ENCODE data around the gene TCP10L.

The TCP10L gene

GRCh38 chr21:32560896-32561295 is 24.4 kb downstream of the TCP10L start:
- no peak overlapping the region for H3K27ac ChIP-seq (ENCODE audit: low read depth, low read length)
- H3K4me1 ChIP-seq (ENCODE audit: control insufficient read depth in 5 of 5, insufficient read depth in 5 of 5, low read length in 5 of 5) = peaks cover 0 to 2% (median 0%) of the 10 kb centered on the region in 5 donors
- peaks cover 0 to 7% (median 0%) of the 10 kb centered on the region in 5 donors for H3K9me3 ChIP-seq (ENCODE audit: control insufficient read depth in 5 of 5, low read length in 5 of 5)
- no peak overlapping the region for H3K4me3 ChIP-seq (ENCODE audit: low read depth in 1 of 5, low read length in 5 of 5)
- H3K36me3 ChIP-seq (ENCODE audit: control insufficient read depth in 5 of 5, insufficient read depth in 5 of 5, low read length in 5 of 5) = no peaks in the 10 kb centered on the region
- no peaks in the 10 kb centered on the region for H3K27me3 ChIP-seq (ENCODE audit: control insufficient read depth in 5 of 5, insufficient read depth in 4 of 5, low read length in 5 of 5)
- H3K9ac ChIP-seq (ENCODE audit: low read length in 5 of 5) = no peak overlapping the region

GRCh38 chr21:32559006-32559610 is 26.2 kb downstream of the TCP10L start:
- Histone ChIP-seq H3K4me3 (ENCODE audit: low read depth in 1 of 5, low read length in 5 of 5) (no peak overlapping the region), H3K9me3 (ENCODE audit: control insufficient read depth in 5 of 5, low read length in 5 of 5) (no peaks in the 10 kb centered on the region), H3K27me3 (ENCODE audit: control insufficient read depth in 5 of 5, insufficient read depth in 4 of 5, low read length in 5 of 5) (no peaks in the 10 kb centered on the region), H3K27ac (ENCODE audit: low read depth, low read length) (no peak overlapping the region), H3K9ac (ENCODE audit: low read length in 5 of 5) (no peak overlapping the region), H3K4me1 (ENCODE audit: control insufficient read depth in 5 of 5, insufficient read depth in 5 of 5, low read length in 5 of 5) (peaks cover 0 to 7% (median 0%) of the 10 kb centered on the region in 5 donors), H3K36me3 (ENCODE audit: control insufficient read depth in 5 of 5, insufficient read depth in 5 of 5, low read length in 5 of 5) (no peaks in the 10 kb centered on the region)

GRCh38 chr21:32558106-32558505 is 27.2 kb downstream of the TCP10L start:
- Histone ChIP-seq H3K9me3 (ENCODE audit: control insufficient read depth in 5 of 5, low read length in 5 of 5) (no peaks in the 10 kb centered on the region), H3K36me3 (ENCODE audit: control insufficient read depth in 5 of 5, insufficient read depth in 5 of 5, low read length in 5 of 5) (no peaks in the 10 kb centered on the region), H3K4me1 (ENCODE audit: control insufficient read depth in 5 of 5, insufficient read depth in 5 of 5, low read length in 5 of 5) (peaks cover 0 to 7% (median 0%) of the 10 kb centered on the region in 5 donors), H3K27me3 (ENCODE audit: control insufficient read depth in 5 of 5, insufficient read depth in 4 of 5, low read length in 5 of 5) (no peaks in the 10 kb centered on the region), H3K9ac (ENCODE audit: low read length in 5 of 5) (no peak overlapping the region), H3K27ac (ENCODE audit: low read depth, low read length) (no peak overlapping the region), H3K4me3 (ENCODE audit: low read depth in 1 of 5, low read length in 5 of 5) (no peak overlapping the region)

- Histone ChIP-seq H3K4me3 (ENCODE audit: low read depth in 1 of 5, low read length in 5 of 5) (no peak overlapping the region), H3K9ac (ENCODE audit: low read length in 5 of 5) (no peak overlapping the region), H3K27ac (ENCODE audit: low read depth, low read length) (no peak overlapping the region), H3K4me1 (ENCODE audit: control insufficient read depth in 5 of 5, insufficient read depth in 5 of 5, low read length in 5 of 5) (peaks cover 0 to 5% (median 0%) of the 10 kb centered on the region in 5 donors), H3K27me3 (ENCODE audit: control insufficient read depth in 5 of 5, insufficient read depth in 4 of 5, low read length in 5 of 5) (no peaks in the 10 kb centered on the region), H3K36me3 (ENCODE audit: control insufficient read depth in 5 of 5, insufficient read depth in 5 of 5, low read length in 5 of 5) (no peaks in the 10 kb centered on the region), H3K9me3 (ENCODE audit: control insufficient read depth in 5 of 5, low read length in 5 of 5) (no peaks in the 10 kb centered on the region)
Measured at GRCh38 chr21:32554832-32555638, 30.3 kb downstream of the TCP10L start.

- H3K4me3 ChIP-seq (ENCODE audit: low read depth in 1 of 5, low read length in 5 of 5) = no peak overlapping the region
- H3K9ac ChIP-seq (ENCODE audit: low read length in 5 of 5) = no peak overlapping the region
- no peaks in the 10 kb centered on the region for H3K9me3 ChIP-seq (ENCODE audit: control insufficient read depth in 5 of 5, low read length in 5 of 5)
- no peaks in the 10 kb centered on the region for H3K36me3 ChIP-seq (ENCODE audit: control insufficient read depth in 5 of 5, insufficient read depth in 5 of 5, low read length in 5 of 5)
- H3K4me1 ChIP-seq (ENCODE audit: control insufficient read depth in 5 of 5, insufficient read depth in 5 of 5, low read length in 5 of 5) = peaks cover 0 to 7% (median 0%) of the 10 kb centered on the region in 5 donors
- no peaks in the 10 kb centered on the region for H3K27me3 ChIP-seq (ENCODE audit: control insufficient read depth in 5 of 5, insufficient read depth in 4 of 5, low read length in 5 of 5)
- no peak overlapping the region for H3K27ac ChIP-seq (ENCODE audit: low read depth, low read length)
Measured at GRCh38 chr21:32549886-32550285, 35.4 kb downstream of the TCP10L start.

- H3K4me3 ChIP-seq (ENCODE audit: low read depth in 1 of 5, low read length in 5 of 5) = no peak overlapping the region
- H3K27ac ChIP-seq (ENCODE audit: low read depth, low read length) = no peak overlapping the region
- no peak overlapping the region for H3K9ac ChIP-seq (ENCODE audit: low read length in 5 of 5)
- no peaks in the 10 kb centered on the region for H3K36me3 ChIP-seq (ENCODE audit: control insufficient read depth in 5 of 5, insufficient read depth in 5 of 5, low read length in 5 of 5)
- no peaks in the 10 kb centered on the region for H3K27me3 ChIP-seq (ENCODE audit: control insufficient read depth in 5 of 5, insufficient read depth in 4 of 5, low read length in 5 of 5)
- H3K4me1 ChIP-seq (ENCODE audit: control insufficient read depth in 5 of 5, insufficient read depth in 5 of 5, low read length in 5 of 5) = peaks cover 0 to 3% (median 0%) of the 10 kb centered on the region in 5 donors
- H3K9me3 ChIP-seq (ENCODE audit: control insufficient read depth in 5 of 5, low read length in 5 of 5) = no peaks in the 10 kb centered on the region
Measured at GRCh38 chr21:32549440-32549839, 35.9 kb downstream of the TCP10L start.

- Histone ChIP-seq H3K4me1 (ENCODE audit: control insufficient read depth in 5 of 5, insufficient read depth in 5 of 5, low read length in 5 of 5) (peaks cover 0 to 2% (median 0%) of the 10 kb centered on the region in 5 donors), H3K36me3 (ENCODE audit: control insufficient read depth in 5 of 5, insufficient read depth in 5 of 5, low read length in 5 of 5) (no peaks in the 10 kb centered on the region), H3K9me3 (ENCODE audit: control insufficient read depth in 5 of 5, low read length in 5 of 5) (no peaks in the 10 kb centered on the region), H3K27ac (ENCODE audit: low read depth, low read length) (no peak overlapping the region), H3K27me3 (ENCODE audit: control insufficient read depth in 5 of 5, insufficient read depth in 4 of 5, low read length in 5 of 5) (no peaks in the 10 kb centered on the region), H3K4me3 (ENCODE audit: low read depth in 1 of 5, low read length in 5 of 5) (no peak overlapping the region), H3K9ac (ENCODE audit: low read length in 5 of 5) (no peak overlapping the region)
Measured at GRCh38 chr21:32548978-32549377, 36.3 kb downstream of the TCP10L start.

- peaks cover 0 to 4% (median 0%) of the 10 kb centered on the region in 5 donors for H3K4me1 ChIP-seq (ENCODE audit: control insufficient read depth in 5 of 5, insufficient read depth in 5 of 5, low read length in 5 of 5)
- H3K36me3 ChIP-seq (ENCODE audit: control insufficient read depth in 5 of 5, insufficient read depth in 5 of 5, low read length in 5 of 5) = no peaks in the 10 kb centered on the region
- no peaks in the 10 kb centered on the region for H3K27me3 ChIP-seq (ENCODE audit: control insufficient read depth in 5 of 5, insufficient read depth in 4 of 5, low read length in 5 of 5)
- no peak overlapping the region for H3K9ac ChIP-seq (ENCODE audit: low read length in 5 of 5)
- H3K27ac ChIP-seq (ENCODE audit: low read depth, low read length) = no peak overlapping the region
- H3K4me3 ChIP-seq (ENCODE audit: low read depth in 1 of 5, low read length in 5 of 5) = no peak overlapping the region
- no peaks in the 10 kb centered on the region for H3K9me3 ChIP-seq (ENCODE audit: control insufficient read depth in 5 of 5, low read length in 5 of 5)
Measured at GRCh38 chr21:32547018-32547417, 38.3 kb downstream of the TCP10L start.

- peaks cover 0 to 4% (median 0%) of the 10 kb centered on the region in 5 donors for H3K4me1 ChIP-seq (ENCODE audit: control insufficient read depth in 5 of 5, insufficient read depth in 5 of 5, low read length in 5 of 5)
- H3K36me3 ChIP-seq (ENCODE audit: control insufficient read depth in 5 of 5, insufficient read depth in 5 of 5, low read length in 5 of 5) = no peaks in the 10 kb centered on the region
- H3K9me3 ChIP-seq (ENCODE audit: control insufficient read depth in 5 of 5, low read length in 5 of 5) = no peaks in the 10 kb centered on the region
- H3K27ac ChIP-seq (ENCODE audit: low read depth, low read length) = no peak overlapping the region
- no peaks in the 10 kb centered on the region for H3K27me3 ChIP-seq (ENCODE audit: control insufficient read depth in 5 of 5, insufficient read depth in 4 of 5, low read length in 5 of 5)
- H3K4me3 ChIP-seq (ENCODE audit: low read depth in 1 of 5, low read length in 5 of 5) = no peak overlapping the region
- no peak overlapping the region for H3K9ac ChIP-seq (ENCODE audit: low read length in 5 of 5)
Measured at GRCh38 chr21:32545948-32546441, 39.3 kb downstream of the TCP10L start.

- Histone ChIP-seq H3K9ac (ENCODE audit: low read length in 5 of 5) (no peak overlapping the region), H3K4me1 (ENCODE audit: control insufficient read depth in 5 of 5, insufficient read depth in 5 of 5, low read length in 5 of 5) (peaks cover 0 to 4% (median 0%) of the 10 kb centered on the region in 5 donors), H3K4me3 (ENCODE audit: low read depth in 1 of 5, low read length in 5 of 5) (no peak overlapping the region), H3K9me3 (ENCODE audit: control insufficient read depth in 5 of 5, low read length in 5 of 5) (no peaks in the 10 kb centered on the region), H3K27me3 (ENCODE audit: control insufficient read depth in 5 of 5, insufficient read depth in 4 of 5, low read length in 5 of 5) (no peaks in the 10 kb centered on the region), H3K27ac (ENCODE audit: low read depth, low read length) (no peak overlapping the region), H3K36me3 (ENCODE audit: control insufficient read depth in 5 of 5, insufficient read depth in 5 of 5, low read length in 5 of 5) (no peaks in the 10 kb centered on the region)
Measured at GRCh38 chr21:32544697-32545096, 40.6 kb downstream of the TCP10L start.

Measured in subcutaneous abdominal adipose tissue (tissue), 5 donors.